Right lobe of liver (tissue), 4 donors: ENCODE results near the gene PTGFRN.

Experiments
- CTCF ChIP-seq, 4 donors: fragments of 200-600 bp in 3 of 4; fragments of 450-650 bp in 1 of 4; IDR thresholded peaks; one replicate each; pipeline versions ENCODE4 v1.5.1 to v1.8.0; 2016 to 2022; ENCODE audit warnings: antibody characterized with exemption in 4 of 4, mild to moderate bottlenecking in 2 of 4
- POLR2A ChIP-seq: fragments of 450-650 bp; IDR thresholded peaks from one replicate; pipeline ENCODE4 v1.6.1; 2017; ENCODE audit warnings: antibody characterized with exemption, mild to moderate bottlenecking
- donor health status: DM: no; HTN: no; CAD: no.
- donor health status: DM: no; HTN: no; CAD: no.
- donor health status: DM: no; HTN: yes; CAD: no.

- TF ChIP-seq CTCF (IDR thresholded peaks at IDR 0.05) = no peak
- no peak for TF ChIP-seq POLR2A
Measured at GRCh38 chr1:116900471-116901365, 9.0 kb upstream of the PTGFRN start.
